Small intestine (tissue), 16 donors: ENCODE measurements around the gene ST14. TPM values are rescaled to one million over a fixed set of nuclear protein-coding genes. Genes with fewer than 3 reads are reported as not detected.

Experiments used
- DNase-seq, 2 donors: peaks; one replicate each; pipeline versions ENCODE4 v3.0.0 to v3.0.0-alpha.2; 2013
- FAIRE-seq: peaks from 2 replicates; lab custom pipeline; 2012; peaks lifted over from hg19 to GRCh38; lab: Jason Lieb, UNC
- H3K27ac ChIP-seq, 3 donors: one replicate each; pipeline ENCODE4 v1.5.1; 2013; ENCODE audit warnings: low read length in 2 of 3, mild to moderate bottlenecking in 2 of 3, control low read depth in 1 of 3, inconsistent platforms in 1 of 3, low read depth in 1 of 3, moderate library complexity in 1 of 3
- H3K27me3 ChIP-seq, 3 donors: one replicate each; pipeline ENCODE4 v1.6.1; 2013; ENCODE audit warnings: low read length in 3 of 3, inconsistent platforms in 1 of 3; ENCODE audit not compliant: control insufficient read depth in 3 of 3, insufficient read depth in 3 of 3
- H3K36me3 ChIP-seq, 3 donors: one replicate each; pipeline ENCODE4 v1.6.1; 2013; ENCODE audit warnings: low read length in 3 of 3, inconsistent platforms in 1 of 3, low read depth in 1 of 3, mild to moderate bottlenecking in 1 of 3, moderate library complexity in 1 of 3; ENCODE audit not compliant: control insufficient read depth in 3 of 3, insufficient read depth in 2 of 3
- H3K4me1 ChIP-seq, 3 donors: one replicate each; pipeline ENCODE4 v1.6.1; 2013; ENCODE audit warnings: low read length in 2 of 3, inconsistent platforms in 1 of 3, low read depth in 1 of 3, mild to moderate bottlenecking in 1 of 3, moderate library complexity in 1 of 3; ENCODE audit not compliant: control insufficient read depth in 3 of 3, insufficient read depth in 2 of 3
- H3K4me3 ChIP-seq, 3 donors: one replicate each; pipeline ENCODE4 v1.5.1; 2013; ENCODE audit warnings: low read length in 3 of 3, control low read depth in 1 of 3, inconsistent platforms in 1 of 3, low read depth in 1 of 3, mild to moderate bottlenecking in 1 of 3, moderate library complexity in 1 of 3
- H3K9me3 ChIP-seq, 2 donors: one replicate each; pipeline ENCODE4 v1.6.1; 2013; ENCODE audit warnings: low read depth in 1 of 2, low read length in 1 of 2; ENCODE audit not compliant: control insufficient read depth in 2 of 2, insufficient read depth in 1 of 2
- WGBS, 3 donors: extraction: QIAGEN DNeasy Blood & Tissue Kit; methylation state at CpG; one replicate each; pipeline ENCODE4 v1.1.7; 2013; 5-methylcytosine and 5-hydroxymethylcytosine counted together
- long read RNA-seq, 10 donors: transcript quantifications; one replicate each; lab custom pipeline, GENCODE V29; 2026
- polyA plus RNA-seq, 4 donors: library from polyadenylated mRNA; stranded (reverse) in 3 of 4; unstranded in 1 of 4; fragments of 200-250 nt in 3 of 4; fragments of 120-200 nt in 1 of 4; gene quantifications; one replicate each; pipeline versions ENCODE4 v1.2.1 to v1.2.3, GENCODE V29; 2013
- donor health status: healthy with polysubstance abuse.
- donor health status: control.
- donor health status: control.
- donor health status: Bipolar disorder and iron deficiency.
- donor health status: healthy.

The ST14 gene
- polyA plus RNA-seq, result 100 to 1,000 TPM in 3 of 4 donors, 10 to 100 TPM in 1; 97.8 to 259 (median 143) TPM
- long read RNA-seq, donor 1, transcript ST14-201 (19 exons, 3,539 nt), result major isoform, 34 of 339 reads
- long read RNA-seq, donor 1, transcript ST14-203 (5 exons, 861 nt), result minor isoform, 6 of 339 reads
- long read RNA-seq, donor 1, partial matches to known transcripts, result 299 of 339 reads
- long read RNA-seq, donor 1, other reads (novel, unspliced or antisense), result 0 of 339 reads
- long read RNA-seq, donor 2, transcript ST14-201 (19 exons, 3,539 nt), result major isoform, 16 of 22 reads
- long read RNA-seq, donor 2, partial matches to known transcripts, result 5 of 22 reads
- long read RNA-seq, donor 2, other reads (novel, unspliced or antisense), result 0 of 22 reads
- long read RNA-seq, donor 3, transcript ST14-201 (19 exons, 3,539 nt), result major isoform, 5 of 52 reads
- long read RNA-seq, donor 3, partial matches to known transcripts, result 46 of 52 reads
- long read RNA-seq, donor 3, other reads (novel, unspliced or antisense), result 0 of 52 reads
- long read RNA-seq, donor 4, result 0 reads
- long read RNA-seq, donor 5, partial matches to known transcripts, result 29 of 31 reads
- long read RNA-seq, donor 5, other reads (novel, unspliced or antisense), result 0 of 31 reads
- long read RNA-seq, donor 6, transcript ST14-201 (19 exons, 3,539 nt), result major isoform, 16 of 177 reads
- long read RNA-seq, donor 6, partial matches to known transcripts, result 159 of 177 reads
- long read RNA-seq, donor 6, other reads (novel, unspliced or antisense), result 0 of 177 reads
- long read RNA-seq, donor 7, result 0 reads
- long read RNA-seq, donor 8, result 0 reads
- long read RNA-seq, donor 9, transcript ST14-201 (19 exons, 3,539 nt), result major isoform, 5 of 5 reads
- long read RNA-seq, donor 9, partial matches to known transcripts, result 0 of 5 reads
- long read RNA-seq, donor 9, other reads (novel, unspliced or antisense), result 0 of 5 reads
- long read RNA-seq, donor 10, transcript ST14-201 (19 exons, 3,539 nt), result major isoform, 19 of 124 reads
- long read RNA-seq, donor 10, partial matches to known transcripts, result 103 of 124 reads
- long read RNA-seq, donor 10, other reads (novel, unspliced or antisense), result 0 of 124 reads

GRCh38 chr11:130159657-130160497, at the start of gene ST14:
TSS of gene ST14 (plus strand) at chr11:130159782. CDS start at chr11:130159980, 198 bp downstream.
- 1 to 2% (median 1%) methylated on average over 30 to 89 of the region's 89 CpGs for WGBS, 3 donors

GRCh38 chr11:130110339-130111108, 49.1 kb upstream of the ST14 start:
- H3K36me3 ChIP-seq, result peaks cover 5 to 24% (median 11%) of the 10 kb centered on the region in 3 donors
- no peaks in the 10 kb centered on the region for H3K9me3 ChIP-seq
- DNase-seq (no peak), FAIRE-seq (no peak)
- 87 to 91% (median 90%) methylated on average over 7 of the region's 7 CpGs for WGBS, 3 donors
- no peaks in the 10 kb centered on the region for H3K4me1 ChIP-seq
- no peak overlapping the region for H3K4me3 ChIP-seq
- no peaks in the 10 kb centered on the region for H3K27me3 ChIP-seq
- H3K27ac ChIP-seq, result no peak overlapping the region

More at GRCh38 chr11:130159657-130160497, at the start of gene ST14:
- Histone ChIP-seq H3K9me3 (no peaks in the 10 kb centered on the region), H3K27me3 (peaks cover 0 to 5% (median 0%) of the 10 kb centered on the region in 3 donors), H3K27ac (peak within 1 kb of the TSS; percentile 80 to 87 (median 84)), H3K36me3 (peaks cover 0 to 35% (median 0%) of the 10 kb centered on the region in 3 donors), H3K4me1 (peaks cover 0 to 31% (median 0%) of the 10 kb centered on the region in 3 donors), H3K4me3 (peak within 1 kb of the TSS; percentile 67 to 91 (median 86))
- peak; percentile 85 to 94 for DNase-seq
- FAIRE-seq, result no peak

GRCh38 chr11:130112071-130112830, 47.3 kb upstream of the ST14 start:
- no peak overlapping the region for H3K27ac ChIP-seq
- peaks cover 5 to 31% (median 11%) of the 10 kb centered on the region in 3 donors for H3K36me3 ChIP-seq
- H3K4me3 ChIP-seq, result no peak overlapping the region
- H3K9me3 ChIP-seq, result no peaks in the 10 kb centered on the region
- H3K27me3 ChIP-seq, result no peaks in the 10 kb centered on the region
- WGBS, 3 donors, result 95 to 99% (median 97%) methylated on average over 10 of the region's 10 CpGs
- H3K4me1 ChIP-seq, result no peaks in the 10 kb centered on the region
- FAIRE-seq, result no peak
- DNase-seq, result no peak

DNA sequence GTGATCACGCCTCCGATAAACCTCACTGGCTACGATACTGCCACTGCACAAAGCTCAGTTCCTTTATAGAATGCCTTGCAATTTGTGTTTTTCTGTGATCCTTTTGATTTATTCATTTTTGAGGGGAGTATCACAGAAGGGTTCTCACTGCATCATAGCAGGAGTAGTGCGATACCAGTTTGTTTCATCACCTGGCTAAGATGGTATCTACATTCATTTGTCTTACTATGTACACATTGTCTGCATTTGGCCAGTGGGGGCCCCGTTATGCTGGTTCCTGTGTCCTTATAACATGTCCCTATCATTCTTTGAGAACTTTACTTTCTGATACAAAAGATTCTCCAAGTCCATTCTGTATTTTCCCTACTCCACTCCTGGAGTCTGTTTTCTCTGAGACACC, 45.3 kb upstream of the ST14 start:
- no peak for DNase-seq
- H3K27me3 ChIP-seq, result no peaks in the 10 kb centered on the region
- no peaks in the 10 kb centered on the region for H3K9me3 ChIP-seq
- FAIRE-seq, result no peak
- WGBS, 3 donors, result 74 to 88% (median 80%) methylated on average over 5 of the region's 5 CpGs
- no peak overlapping the region for H3K4me3 ChIP-seq
- no peak overlapping the region for H3K27ac ChIP-seq
- H3K36me3 ChIP-seq, result peaks cover 5 to 42% (median 11%) of the 10 kb centered on the region in 3 donors
- H3K4me1 ChIP-seq, result peaks cover 0 to 6% (median 2%) of the 10 kb centered on the region in 3 donors

GRCh38 chr11:130114726-130115125, 44.9 kb upstream of the ST14 start:
- Histone ChIP-seq H3K9me3 (no peaks in the 10 kb centered on the region), H3K4me3 (no peak overlapping the region), H3K36me3 (peaks cover 5 to 39% (median 11%) of the 10 kb centered on the region in 3 donors), H3K4me1 (peaks cover 0 to 6% (median 2%) of the 10 kb centered on the region in 3 donors), H3K27me3 (no peaks in the 10 kb centered on the region), H3K27ac (no peak overlapping the region)
- 26 to 66% (median 48%) methylated on average over 4 of the region's 4 CpGs for WGBS, 3 donors
- DNase-seq, result peak in 1 of 2 donors; percentile 43
- FAIRE-seq, result no peak

- WGBS, 3 donors, result 47 to 70% (median 57%) methylated on average over 2 of the region's 2 CpGs
- peak in 1 of 2 donors; percentile 17 for DNase-seq
- Histone ChIP-seq H3K4me1 (peaks cover 0 to 10% (median 3%) of the 10 kb centered on the region in 3 donors), H3K27me3 (no peaks in the 10 kb centered on the region), H3K27ac (no peak overlapping the region), H3K36me3 (peaks cover 5 to 36% (median 10%) of the 10 kb centered on the region in 3 donors), H3K9me3 (no peaks in the 10 kb centered on the region), H3K4me3 (no peak overlapping the region)
- no peak for FAIRE-seq
Measured at GRCh38 chr11:130115218-130115617, 44.4 kb upstream of the ST14 start.
